ENCODE data around the gene MYT1.
A peak's percentile ranks its signal among the peaks of the same experiment; 100 is the strongest.
"Not testable (repeated sequence)": the region's sequence is repeated elsewhere in the genome, so short reads cannot be mapped to it uniquely, and the experiment has no call there.

The MYT1 gene

DNA sequence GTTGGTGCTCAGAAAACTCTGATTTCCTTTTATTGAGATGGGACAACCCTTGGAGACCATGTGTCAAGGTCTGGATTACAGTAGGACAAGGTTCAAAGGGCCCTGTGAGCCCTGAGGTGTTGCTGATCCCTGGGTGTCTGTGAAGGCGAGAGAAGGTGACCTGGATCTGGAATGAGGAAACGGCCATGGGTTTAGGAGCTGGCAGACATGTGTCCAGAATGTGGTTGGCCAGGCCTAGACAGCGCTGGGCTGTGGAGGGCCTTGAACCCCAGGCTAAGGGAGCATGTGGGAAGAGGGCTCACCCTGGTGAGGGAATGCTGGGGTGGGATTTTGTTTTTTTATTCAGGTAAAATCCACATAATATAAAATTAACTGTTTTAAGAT is 116.2 kb downstream of the MYT1 start:
- DNase-seq = no peak

DNA sequence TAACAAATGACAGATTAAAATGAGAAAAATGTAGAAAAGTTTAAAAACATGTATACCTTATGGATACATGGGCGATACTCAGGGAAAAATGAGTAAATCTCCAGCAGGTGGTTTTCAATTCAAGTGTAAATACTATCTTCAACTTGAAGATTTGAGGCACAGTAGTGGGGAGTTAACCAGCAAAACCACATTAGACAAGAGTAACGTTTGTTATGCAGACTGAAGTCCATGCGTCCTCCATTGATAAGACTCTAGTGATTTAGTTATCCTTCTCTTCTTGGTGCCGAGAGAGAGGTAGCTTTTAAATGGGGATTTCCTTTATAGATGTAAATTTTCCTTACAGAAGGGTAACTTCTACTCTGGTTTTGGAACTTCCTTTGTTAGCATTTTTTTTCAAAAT is 119.4 kb downstream of the MYT1 start:
- DNase-seq = no peak

DNA sequence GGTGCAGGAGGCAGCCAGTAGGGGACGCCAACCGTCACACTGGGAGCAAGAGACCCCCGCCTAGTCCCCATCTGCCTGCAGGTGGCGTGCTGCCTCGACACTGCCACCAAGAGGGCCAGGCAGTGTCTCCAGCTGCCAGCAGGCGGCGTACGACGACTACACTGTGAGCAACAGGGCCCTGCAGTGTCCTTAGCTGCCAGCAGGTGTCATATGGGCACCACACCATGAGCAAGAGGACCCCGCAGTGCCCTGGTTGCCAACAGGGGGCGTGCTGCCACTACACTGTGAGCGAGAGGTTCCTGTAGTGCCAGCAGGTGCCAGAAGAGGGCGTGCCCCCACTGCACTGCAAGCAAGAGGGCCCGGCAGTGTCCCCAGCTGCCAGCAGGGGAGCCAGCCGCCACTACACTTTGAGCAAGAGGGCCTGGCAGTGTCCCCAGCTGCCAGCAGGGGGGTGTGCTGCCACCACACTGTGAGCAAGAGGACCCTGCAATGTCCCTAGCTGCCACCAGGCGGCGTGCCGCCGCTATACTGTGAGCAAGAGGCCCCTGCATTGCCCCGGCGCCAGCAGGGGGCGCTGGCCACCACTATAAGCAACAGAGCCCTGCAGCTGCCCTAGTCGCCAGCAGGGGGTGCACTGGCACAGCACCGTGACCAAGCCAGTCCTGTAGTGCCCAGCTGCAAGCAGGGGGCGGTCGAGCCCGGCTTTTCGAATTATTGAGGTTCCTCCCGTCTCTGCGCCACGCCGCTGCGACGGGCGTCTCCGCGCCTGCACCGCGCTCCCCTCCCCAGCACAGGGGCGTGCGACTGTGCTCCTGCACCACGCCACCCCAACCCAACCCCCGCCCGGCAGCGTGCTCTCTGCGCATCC is 121.6 kb downstream of the MYT1 start:
- DNase-seq = peak; percentile 37

DNA sequence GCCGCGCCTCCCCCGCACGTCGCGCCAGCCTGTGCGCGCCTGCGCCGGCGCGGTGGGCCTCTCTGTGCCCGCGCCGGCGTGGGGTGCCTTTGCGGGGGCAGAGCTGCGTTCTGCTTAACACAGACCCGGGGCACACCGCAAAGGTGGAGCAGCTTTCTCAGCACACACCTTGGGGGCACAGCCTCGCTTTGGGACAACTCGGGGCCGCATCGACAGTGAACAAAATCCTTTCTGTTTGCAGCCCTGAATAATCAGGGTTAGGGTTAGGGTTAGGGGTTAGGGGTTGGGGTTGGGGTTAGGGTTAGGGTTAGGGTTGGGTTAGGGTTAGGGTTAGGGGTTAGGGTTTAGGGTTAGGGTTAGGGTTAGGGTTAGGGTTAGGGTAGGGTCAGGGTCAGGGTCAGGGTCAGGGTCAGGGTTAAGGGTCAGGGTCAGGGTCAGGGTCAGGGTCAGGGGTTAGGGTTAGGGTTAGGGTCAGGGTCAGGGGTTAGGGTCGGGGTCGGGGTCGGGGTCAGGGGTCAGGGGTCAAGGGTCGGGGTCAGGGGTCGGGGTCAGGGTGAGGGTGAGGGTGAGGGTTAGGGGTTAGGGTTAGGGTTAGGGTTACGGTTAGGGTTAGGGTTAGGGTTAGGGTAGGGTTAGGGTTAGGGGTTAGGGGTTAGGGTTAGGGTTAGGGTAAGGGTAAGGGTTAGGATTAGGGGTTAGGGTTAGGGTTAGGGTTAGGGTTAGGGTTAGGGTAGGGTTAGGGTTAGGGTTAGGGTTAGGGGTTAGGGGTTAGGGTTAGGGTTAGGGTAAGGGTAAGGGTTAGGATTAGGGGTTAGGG is 122.4 kb downstream of the MYT1 start:
- not testable (repeated sequence) for DNase-seq

DNA sequence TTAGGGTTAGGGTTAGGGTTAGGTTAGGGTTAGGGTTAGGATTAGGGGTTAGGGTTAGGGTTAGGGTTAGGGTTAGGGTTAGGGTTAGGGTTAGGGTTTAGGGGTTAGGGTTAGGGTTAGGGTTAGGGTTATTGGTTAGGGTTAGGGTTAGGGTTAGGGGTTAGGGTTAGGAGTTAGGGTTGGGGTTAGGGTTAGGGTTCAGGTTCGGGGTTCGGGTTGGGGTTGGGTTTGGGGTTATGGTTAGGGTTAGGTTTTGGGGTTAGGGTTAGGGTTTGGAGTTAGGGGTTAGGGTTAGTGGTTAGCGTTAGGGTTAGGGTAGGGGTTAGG is 123.0 kb downstream of the MYT1 start:
- not testable (repeated sequence) for DNase-seq

All from NCI-H345 (cell line).